ENCODE data around the gene ADAMTSL3. TPM values are rescaled to one million over a fixed set of nuclear protein-coding genes. Genes with fewer than 3 reads are reported as not detected.

Gene ADAMTSL3
- total and polyA plus RNA-seq, 2 of the 8 experiments (the other 6 are each of a cell fraction or from before 2014, with no cell fraction given) = 0.35 to 1.4 TPM

DNA sequence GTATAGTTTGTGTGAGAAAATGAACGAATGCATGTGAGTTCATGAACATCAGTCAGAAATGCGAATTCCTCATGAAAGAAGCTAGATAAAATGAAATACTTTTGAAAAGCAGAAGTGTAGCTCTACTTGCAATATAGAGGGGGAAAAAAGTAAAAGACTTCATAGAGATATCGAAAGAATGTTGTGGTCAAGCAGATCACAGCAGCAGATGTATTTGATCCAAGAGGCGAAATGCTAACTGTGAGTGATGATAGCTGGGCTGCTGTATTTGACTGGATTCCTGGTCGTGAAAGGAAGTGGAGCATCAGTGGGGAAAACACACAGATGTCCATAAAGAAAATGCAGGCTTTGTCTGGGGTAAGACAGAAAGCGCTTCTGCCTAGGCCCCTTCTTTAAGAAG, 112.4 kb downstream of the ADAMTSL3 start:
- no peak overlapping the region for H3K4me2 ChIP-seq (ENCODE audit: insufficient read depth in 1 of 2, low read depth in 2 of 2, low read length in 2 of 2)
- TF ChIP-seq E2F6 (IDR thresholded peaks at IDR 0.05) = no peak
- no peak for TF ChIP-seq SP4 (IDR thresholded peaks at IDR 0.05; ENCODE audit: low read length)
- TF ChIP-seq TAF1 (IDR thresholded peaks at IDR 0.05; ENCODE audit: low read depth, low read length) = no peak
- no peak for TF ChIP-seq SAP30 (IDR thresholded peaks at IDR 0.05; ENCODE audit: insufficient read depth, insufficient replicate concordance, low read length)
- no peak for TF ChIP-seq BCL11A (IDR thresholded peaks at IDR 0.05; ENCODE audit: low read depth in 2 of 2, low read length in 2 of 2)
- TF ChIP-seq EZH2 (IDR thresholded peaks at IDR 0.05; ENCODE audit: low read depth, low read length, severe bottlenecking) = no peak
- no peak for TF ChIP-seq CEBPB (IDR thresholded peaks at IDR 0.05; ENCODE audit: low read depth, low read length)
- TF ChIP-seq, protein P1, sequence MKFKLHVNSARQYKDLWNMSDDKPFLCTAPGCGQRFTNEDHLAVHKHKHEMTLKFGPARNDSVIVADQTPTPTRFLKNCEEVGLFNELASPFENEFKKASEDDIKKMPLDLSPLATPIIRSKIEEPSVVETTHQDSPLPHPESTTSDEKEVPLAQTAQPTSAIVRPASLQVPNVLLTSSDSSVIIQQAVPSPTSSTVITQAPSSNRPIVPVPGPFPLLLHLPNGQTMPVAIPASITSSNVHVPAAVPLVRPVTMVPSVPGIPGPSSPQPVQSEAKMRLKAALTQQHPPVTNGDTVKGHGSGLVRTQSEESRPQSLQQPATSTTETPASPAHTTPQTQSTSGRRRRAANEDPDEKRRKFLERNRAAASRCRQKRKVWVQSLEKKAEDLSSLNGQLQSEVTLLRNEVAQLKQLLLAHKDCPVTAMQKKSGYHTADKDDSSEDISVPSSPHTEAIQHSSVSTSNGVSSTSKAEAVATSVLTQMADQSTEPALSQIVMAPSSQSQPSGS (IDR thresholded peaks at IDR 0.05; ENCODE audit: low read length) = no peak
- no peak for TF ChIP-seq HDAC2 (IDR thresholded peaks at IDR 0.05; ENCODE audit: borderline replicate concordance in 1 of 2, low read depth in 2 of 2, low read length in 2 of 2)
- TF ChIP-seq JUND (IDR thresholded peaks at IDR 0.05; ENCODE audit: low read length) = no peak
- TF ChIP-seq SP2 (IDR thresholded peaks at IDR 0.05; ENCODE audit: low read length) = no peak
- TF ChIP-seq NANOG (IDR thresholded peaks at IDR 0.05; ENCODE audit: insufficient read depth, low read depth, low read length, poor library complexity, severe bottlenecking) = no peak

More for the DNA sequence above, 112.4 kb downstream of the ADAMTSL3 start:
- Histone ChIP-seq H4K8ac (ENCODE audit: extremely low read depth, insufficient read depth, low read length) (no peak overlapping the region), H3K56ac (replicated peaks; ENCODE audit: insufficient read length, low read depth, low read length) (no peak overlapping the region), H3K27me3 (replicated peaks in 1 of 4; ENCODE audit: control insufficient read depth in 3 of 4, extremely low read depth in 1 of 4, insufficient read depth in 3 of 4, low read length in 3 of 4) (no peaks in the 10 kb centered on the region), H3K14ac (ENCODE audit: insufficient read length) (no peak overlapping the region), H2BK12ac (ENCODE audit: low read depth, low read length) (no peak overlapping the region), H4K20me1 (replicated peaks in 1 of 2; ENCODE audit: control insufficient read depth in 1 of 2, insufficient read depth in 2 of 2, low read length in 2 of 2) (no peaks in the 10 kb centered on the region), H3K27ac (ENCODE audit: low read depth, low read length) (no peak overlapping the region), H3K4me1 (replicated peaks in 1 of 4; ENCODE audit: control insufficient read depth in 3 of 4, insufficient read depth in 4 of 4, low read length in 3 of 4) (no peaks in the 10 kb centered on the region), H3K4me3 (ENCODE audit: extremely low read depth in 1 of 4, insufficient read depth in 2 of 4, low read depth in 3 of 4, low read length in 4 of 4) (no peak overlapping the region), H3K4ac (replicated peaks; ENCODE audit: insufficient read length, low read depth, low read length) (no peak overlapping the region), H4K91ac (replicated peaks; ENCODE audit: insufficient read length, low read length) (no peak overlapping the region), H2BK5ac (ENCODE audit: low read depth, low read length) (no peak overlapping the region), H3K23ac (ENCODE audit: insufficient read length) (no peak overlapping the region), H3K9ac (replicated peaks in 1 of 4; ENCODE audit: extremely low read depth in 1 of 4, low read depth in 3 of 4, low read length in 3 of 4) (no peak overlapping the region), H3K79me1 (ENCODE audit: low read depth, low read length) (no peaks in the 10 kb centered on the region), H3K23me2 (ENCODE audit: low read depth, low read length) (no peaks in the 10 kb centered on the region), H3K79me2 (ENCODE audit: control insufficient read depth in 1 of 2, insufficient read depth in 2 of 2, low read length in 2 of 2) (no peaks in the 10 kb centered on the region), H3K18ac (ENCODE audit: extremely low read depth, low read length) (no peak overlapping the region), H2BK20ac (ENCODE audit: low read length) (no peak overlapping the region), H2BK15ac (ENCODE audit: low read length) (no peak overlapping the region), H2BK120ac (replicated peaks; ENCODE audit: low read depth, low read length) (no peak overlapping the region), H2AK5ac (ENCODE audit: low read depth, low read length) (no peak overlapping the region), H3K9me3 (ENCODE audit: insufficient read depth in 2 of 2, low read depth in 1 of 2, low read length in 1 of 2) (no peaks in the 10 kb centered on the region), H4K5ac (ENCODE audit: insufficient read length, low read depth, low read length) (no peak overlapping the region), H3K36me3 (ENCODE audit: control insufficient read depth in 2 of 4, insufficient read depth in 4 of 4, low read length in 3 of 4) (no peaks in the 10 kb centered on the region), H2AFZ (ENCODE audit: low read length) (no peak overlapping the region)
- FAIRE-seq (no peak), DNase-seq (ENCODE audit: low read depth in 1 of 2, low spot score in 2 of 2) (no peak)
- CTCF ChIA-PET (ENCODE audit: partially characterized antibody) = interaction anchor here (1.2 to 1.7 kb wide), 3 partner anchors 8 to 269 kb away, joined by 3 to 6 read pairs (median 3); no protein-coding TSS in a partner anchor
- POLR2A ChIA-PET (ENCODE audit: partially characterized antibody) = no interaction called here
- WGBS, 2 experiments (ENCODE audit: extremely low coverage in 1 of 2, insufficient coverage in 1 of 2, insufficient read length in 1 of 2, insufficient replicate concordance in 2 of 2, low coverage in 1 of 2, low lambda C conversion rate in 2 of 2, missing lambda C conversion rate in 1 of 2) = 86% methylated on average over 6 of the region's 6 CpGs; no CpG with 5 or more reads in 1 of the 2 experiments
